Neutrophil (primary cell): ENCODE measurements around the gene RGS17.

Experiments
- H3K27ac ChIP-seq: fragments of 200-600 bp; sonication (generic); 2 replicates; pipeline ENCODE4 v1.5.1; 2016; ENCODE audit warnings: mild to moderate bottlenecking, moderate library complexity
- H3K27me3 ChIP-seq: fragments of 200-600 bp; sonication (generic); 2 replicates; pipeline ENCODE4 v1.6.0; 2016; ENCODE audit warnings: mild to moderate bottlenecking
- H3K36me3 ChIP-seq: fragments of 200-600 bp; sonication (generic); 2 replicates; pipeline ENCODE4 v1.5.1; 2017
- H3K4me1 ChIP-seq, 2 experiments: fragments of 200-600 bp in 1 of 2; sonication (generic) in 1 of 2; 1 replicate in 1 of 2; 2 replicates in 1 of 2; pipeline versions ENCODE4 v1.5.1 to v1.6.1; 2013 to 2016; ENCODE audit warnings: low read depth in 1 of 2, low read length in 1 of 2, mild to moderate bottlenecking in 1 of 2, moderate library complexity in 1 of 2; ENCODE audit not compliant: control insufficient read depth in 1 of 2, insufficient read depth in 1 of 2
- H3K4me3 ChIP-seq, 2 experiments: fragments of 200-600 bp in 1 of 2; sonication (generic) in 1 of 2; 1 replicate in 1 of 2; 2 replicates in 1 of 2; pipeline ENCODE4 v1.5.1; 2013 to 2016; ENCODE audit warnings: low read depth in 1 of 2, low read length in 1 of 2, mild to moderate bottlenecking in 1 of 2, moderate library complexity in 1 of 2
- H3K9me3 ChIP-seq: fragments of 200-600 bp; sonication (generic); 2 replicates; pipeline ENCODE4 v1.5.1; 2016
- CTCF ChIP-seq: fragments of 200-600 bp; sonication (generic); IDR thresholded peaks from 2 replicates; pipeline ENCODE4 v1.5.1; 2016; ENCODE audit warnings: antibody characterized with exemption

RGS17 gene

GRCh38 chr6:153131037-153131981 lies at the start of gene RGS17:
RGS17 (minus strand) TSS chr6:153131282; CDS start chr6:153044018, 87,264 bp downstream.
- H3K4me3 ChIP-seq: no peak within 1 kb of the TSS
- H3K27ac ChIP-seq: no peak within 1 kb of the TSS
- no peak for TF ChIP-seq CTCF
- peaks cover 0 to 12% of the 10 kb centered on the region in 2 experiments for H3K4me1 ChIP-seq
- H3K9me3 ChIP-seq: no peaks in the 10 kb centered on the region
- H3K27me3 ChIP-seq: peaks cover 71% of the 10 kb centered on the region
- H3K36me3 ChIP-seq: no peaks in the 10 kb centered on the region

GRCh38 chr6:153172815-153173214 lies 41.7 kb upstream of the RGS17 start:
- Histone ChIP-seq H3K4me3 (no peak overlapping the region), H3K27ac (no peak overlapping the region), H3K36me3 (no peaks in the 10 kb centered on the region), H3K9me3 (no peaks in the 10 kb centered on the region), H3K27me3 (no peaks in the 10 kb centered on the region), H3K4me1 (no peaks in the 10 kb centered on the region)
- TF ChIP-seq CTCF: no peak

- Histone ChIP-seq H3K27me3 (no peaks in the 10 kb centered on the region), H3K4me3 (no peak overlapping the region), H3K4me1 (no peaks in the 10 kb centered on the region), H3K27ac (no peak overlapping the region), H3K9me3 (no peaks in the 10 kb centered on the region), H3K36me3 (no peaks in the 10 kb centered on the region)
- TF ChIP-seq CTCF: no peak
These were observed 39.4 kb upstream of the RGS17 start for GRCh38 chr6:153170511-153170910.

- no peak for TF ChIP-seq CTCF
- H3K27ac ChIP-seq: no peak overlapping the region
- no peaks in the 10 kb centered on the region for H3K27me3 ChIP-seq
These were observed 36.8 kb upstream of the RGS17 start for GRCh38 chr6:153167907-153168306.

GRCh38 chr6:153167061-153167891 lies 36.2 kb upstream of the RGS17 start:
- Histone ChIP-seq H3K27me3 (no peaks in the 10 kb centered on the region), H3K36me3 (no peaks in the 10 kb centered on the region), H3K27ac (no peak overlapping the region), H3K4me3 (no peak overlapping the region), H3K9me3 (no peaks in the 10 kb centered on the region), H3K4me1 (no peaks in the 10 kb centered on the region)
- TF ChIP-seq CTCF: no peak

More at GRCh38 chr6:153167907-153168306, 36.8 kb upstream of the RGS17 start:
- Histone ChIP-seq H3K36me3 (no peaks in the 10 kb centered on the region), H3K4me3 (no peak overlapping the region), H3K9me3 (no peaks in the 10 kb centered on the region), H3K4me1 (no peaks in the 10 kb centered on the region)
